A549 (cell line): ENCODE measurements around the gene TXK.

ENCODE experiments used
- EP300 ChIP-seq, 2 experiments: fragments of >200 bp; sonication (Bioruptor Twin); formaldehyde crosslinking; IDR thresholded peaks; 2 replicates in 1 of 2; 3 replicates in 1 of 2; pipeline ENCODE4 v1.6.1; 2016 to 2017
- POLR2A ChIP-seq: IDR thresholded peaks from 2 replicates; pipeline ENCODE4 v1.6.1; 2012; ENCODE audit warnings: mild to moderate bottlenecking, low read length
- SMC3 ChIP-seq: fragments of >200 bp; sonication (Bioruptor Twin); formaldehyde crosslinking; IDR thresholded peaks from 3 replicates; pipeline ENCODE4 v1.6.1; 2018; ENCODE audit warnings: inconsistent platforms
- TF ChIP-seq, protein P1 (sequence below): fragments of >200 bp; sonication (Bioruptor Twin); formaldehyde crosslinking; IDR thresholded peaks from 3 replicates; pipeline ENCODE4 v1.5.1; 2016

DNA sequence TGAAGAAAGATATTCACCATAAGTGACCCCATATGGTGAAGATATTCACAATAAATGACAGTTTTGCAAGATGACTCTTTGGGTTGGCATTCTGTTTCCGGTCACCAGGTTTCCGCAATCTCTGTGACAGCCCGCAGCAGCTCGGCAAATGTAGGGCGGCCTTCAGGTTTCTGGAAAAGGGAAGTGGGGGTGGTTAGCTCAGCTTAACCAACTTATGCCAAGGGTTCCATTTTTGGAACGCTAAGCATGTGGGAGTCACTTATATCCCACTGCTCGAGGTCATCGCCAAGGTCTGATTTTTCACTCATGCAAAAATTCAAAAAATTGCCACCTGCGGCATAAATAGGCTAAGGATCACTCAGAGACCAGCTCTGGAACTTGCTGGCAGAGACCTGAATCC, 66.5 kb downstream of the TXK start:
- TF ChIP-seq, protein P1, sequence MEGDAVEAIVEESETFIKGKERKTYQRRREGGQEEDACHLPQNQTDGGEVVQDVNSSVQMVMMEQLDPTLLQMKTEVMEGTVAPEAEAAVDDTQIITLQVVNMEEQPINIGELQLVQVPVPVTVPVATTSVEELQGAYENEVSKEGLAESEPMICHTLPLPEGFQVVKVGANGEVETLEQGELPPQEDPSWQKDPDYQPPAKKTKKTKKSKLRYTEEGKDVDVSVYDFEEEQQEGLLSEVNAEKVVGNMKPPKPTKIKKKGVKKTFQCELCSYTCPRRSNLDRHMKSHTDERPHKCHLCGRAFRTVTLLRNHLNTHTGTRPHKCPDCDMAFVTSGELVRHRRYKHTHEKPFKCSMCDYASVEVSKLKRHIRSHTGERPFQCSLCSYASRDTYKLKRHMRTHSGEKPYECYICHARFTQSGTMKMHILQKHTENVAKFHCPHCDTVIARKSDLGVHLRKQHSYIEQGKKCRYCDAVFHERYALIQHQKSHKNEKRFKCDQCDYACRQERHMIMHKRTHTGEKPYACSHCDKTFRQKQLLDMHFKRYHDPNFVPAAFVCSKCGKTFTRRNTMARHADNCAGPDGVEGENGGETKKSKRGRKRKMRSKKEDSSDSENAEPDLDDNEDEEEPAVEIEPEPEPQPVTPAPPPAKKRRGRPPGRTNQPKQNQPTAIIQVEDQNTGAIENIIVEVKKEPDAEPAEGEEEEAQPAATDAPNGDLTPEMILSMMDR: no peak
- no peak for TF ChIP-seq SMC3
- TF ChIP-seq POLR2A: no peak
- TF ChIP-seq EP300 (IDR thresholded peaks at IDR 0.05): no peak
